Endothelial cell of umbilical vein (primary cell): Measurements from ENCODE around the gene TRPM7.

ENCODE experiments used
- EZH2 ChIP-seq: IDR thresholded peaks from 2 replicates; pipeline ENCODE4 v1.6.1; 2012; ENCODE audit warnings: borderline replicate concordance, low read depth, mild to moderate bottlenecking, moderate library complexity, low read length, inconsistent platforms; ENCODE audit not compliant: severe bottlenecking
- FOS ChIP-seq: IDR thresholded peaks from 2 replicates; pipeline ENCODE4 v1.6.1; 2011; ENCODE audit warnings: mild to moderate bottlenecking, low read length, moderate library complexity, borderline replicate concordance; ENCODE audit not compliant: insufficient read depth
- GATA2 ChIP-seq: IDR thresholded peaks from 2 replicates; pipeline ENCODE4 v1.7.0; 2011; ENCODE audit warnings: low read depth, mild to moderate bottlenecking, moderate library complexity, mixed read lengths, low read length; ENCODE audit not compliant: insufficient read length, insufficient read depth
- JUN ChIP-seq: IDR thresholded peaks from 2 replicates; pipeline ENCODE4 v1.6.1; 2011; ENCODE audit warnings: borderline replicate concordance, low read depth; ENCODE audit not compliant: insufficient read length, insufficient read depth
- MYC ChIP-seq: IDR thresholded peaks from one replicate; pipeline ENCODE4 v1.6.1; 2011; ENCODE audit warnings: mild to moderate bottlenecking, low read depth, low read length
- POLR2A ChIP-seq: IDR thresholded peaks from 2 replicates; pipeline ENCODE4 v1.6.1; 2012; ENCODE audit warnings: low read depth, mild to moderate bottlenecking, control low read depth, low read length
- POLR2AphosphoS5 ChIP-seq: IDR thresholded peaks from 2 replicates; pipeline ENCODE4 v1.6.1; 2012; ENCODE audit warnings: low read depth, mild to moderate bottlenecking, control low read depth, low read length, moderate library complexity; ENCODE audit not compliant: insufficient read depth
- TF ChIP-seq, protein P1 (sequence below), 2 donors: IDR thresholded peaks; 1 replicate in 1 of 2; 2 replicates in 1 of 2; pipeline ENCODE4 v1.5.1; 2011; ENCODE audit warnings: low read length in 2 of 2, mild to moderate bottlenecking in 2 of 2, moderate library complexity in 2 of 2, control low read depth in 1 of 2, inconsistent platforms in 1 of 2, low read depth in 1 of 2; ENCODE audit not compliant: insufficient read depth in 1 of 2; ENCODE audit errors: extremely low read depth in 1 of 2
- TF ChIP-seq, protein P2 (sequence below): IDR thresholded peaks from 2 replicates; pipeline ENCODE4 v1.6.1; 2011; ENCODE audit not compliant: insufficient read depth, insufficient read length

DNA sequence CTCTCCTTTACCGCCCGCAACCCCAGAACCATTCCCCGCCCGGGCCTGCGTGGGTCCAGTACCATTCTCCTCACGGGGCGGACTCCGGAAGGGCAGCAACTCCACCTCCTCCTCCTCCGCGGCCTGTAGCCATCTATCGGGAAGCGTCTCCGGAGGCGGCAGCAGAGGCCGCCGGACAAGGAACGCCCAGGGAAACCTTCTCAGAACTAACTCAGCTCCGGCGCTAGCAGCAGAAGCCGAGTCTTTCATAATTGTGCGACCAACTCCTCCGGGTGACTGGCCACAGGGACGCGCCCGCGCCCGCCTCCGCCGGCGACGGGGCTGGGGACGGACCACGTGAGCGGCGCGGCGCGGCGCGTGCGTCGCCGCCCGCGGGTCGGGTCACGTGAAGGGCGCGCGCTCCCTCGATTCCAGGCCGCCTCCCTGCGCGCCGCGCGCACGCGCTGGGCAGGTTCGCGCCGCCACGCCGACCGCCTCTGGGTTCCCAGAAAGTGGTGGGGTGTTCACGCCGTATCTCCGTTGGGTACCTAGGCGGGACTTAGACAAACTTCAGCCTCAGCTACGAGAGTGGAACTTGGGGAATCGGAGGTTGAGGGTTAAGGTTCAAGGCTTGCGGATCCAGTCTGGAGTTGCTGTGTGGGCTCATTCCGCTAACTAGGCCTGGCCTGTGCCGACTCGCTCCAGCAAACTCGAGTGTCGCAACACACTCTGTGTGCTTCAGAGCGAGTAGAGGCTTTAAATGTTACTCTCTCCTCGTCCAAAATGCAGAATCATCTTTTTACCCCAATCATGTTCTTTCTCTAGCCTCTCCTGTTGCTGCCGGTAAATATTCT, at the start of gene TRPM7:
- TF ChIP-seq POLR2AphosphoS5 (peak; percentile 85), POLR2A (peak; percentile 94), JUN (no peak), EZH2 (no peak), FOS (no peak), GATA2 (no peak), MYC (no peak)
- TF ChIP-seq, protein P1, sequence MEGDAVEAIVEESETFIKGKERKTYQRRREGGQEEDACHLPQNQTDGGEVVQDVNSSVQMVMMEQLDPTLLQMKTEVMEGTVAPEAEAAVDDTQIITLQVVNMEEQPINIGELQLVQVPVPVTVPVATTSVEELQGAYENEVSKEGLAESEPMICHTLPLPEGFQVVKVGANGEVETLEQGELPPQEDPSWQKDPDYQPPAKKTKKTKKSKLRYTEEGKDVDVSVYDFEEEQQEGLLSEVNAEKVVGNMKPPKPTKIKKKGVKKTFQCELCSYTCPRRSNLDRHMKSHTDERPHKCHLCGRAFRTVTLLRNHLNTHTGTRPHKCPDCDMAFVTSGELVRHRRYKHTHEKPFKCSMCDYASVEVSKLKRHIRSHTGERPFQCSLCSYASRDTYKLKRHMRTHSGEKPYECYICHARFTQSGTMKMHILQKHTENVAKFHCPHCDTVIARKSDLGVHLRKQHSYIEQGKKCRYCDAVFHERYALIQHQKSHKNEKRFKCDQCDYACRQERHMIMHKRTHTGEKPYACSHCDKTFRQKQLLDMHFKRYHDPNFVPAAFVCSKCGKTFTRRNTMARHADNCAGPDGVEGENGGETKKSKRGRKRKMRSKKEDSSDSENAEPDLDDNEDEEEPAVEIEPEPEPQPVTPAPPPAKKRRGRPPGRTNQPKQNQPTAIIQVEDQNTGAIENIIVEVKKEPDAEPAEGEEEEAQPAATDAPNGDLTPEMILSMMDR (IDR thresholded peaks at IDR 0.05; ENCODE audit: extremely low read depth in 1 of 2, insufficient read depth in 1 of 2, low read depth in 1 of 2, low read length in 2 of 2): no peak
- TF ChIP-seq, protein P2, sequence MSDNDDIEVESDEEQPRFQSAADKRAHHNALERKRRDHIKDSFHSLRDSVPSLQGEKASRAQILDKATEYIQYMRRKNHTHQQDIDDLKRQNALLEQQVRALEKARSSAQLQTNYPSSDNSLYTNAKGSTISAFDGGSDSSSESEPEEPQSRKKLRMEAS: peak; percentile 87
